WTC11 (cell line): ENCODE measurements around the gene TTYH1. TPM values are rescaled to one million over a fixed set of nuclear protein-coding genes. Genes with fewer than 3 reads are reported as not detected.

ENCODE experiments used
- ATAC-seq: fragments of 200-7000 bp; cut with Tn5 transposase; 2 replicates; pipeline ENCODE4 v1.10.0; 2021; ENCODE audit warnings: mild to moderate bottlenecking, moderate library complexity
- CTCF ChIA-PET: fragments of 300-600 bp; sonication (Branson Sonifier 250); formaldehyde crosslinking; loops from one replicate; lab custom pipeline; 2021; ENCODE audit warnings: antibody characterized with exemption; lab: Charles Lee
- POLR2A ChIA-PET: fragments of 350-600 bp; sonication (Branson Sonifier 250); formaldehyde crosslinking; loops from one replicate; lab custom pipeline; 2021; ENCODE audit warnings: antibody characterized with exemption; lab: Charles Lee
- DNase-seq: peaks from one replicate; pipeline ENCODE4 v3.0.0; 2021; ENCODE audit warnings: low spot score
- H3K27ac Mint-ChIP-seq: 2 replicates; pipeline ENCODE4 v1.8.0; 2021; ENCODE audit warnings: mixed read lengths
- H3K27me3 Mint-ChIP-seq: 2 replicates; pipeline ENCODE4 v1.8.0; 2021; ENCODE audit warnings: low read depth, mild to moderate bottlenecking, moderate library complexity, mixed read lengths
- H3K36me3 Mint-ChIP-seq: 2 replicates; pipeline ENCODE4 v1.8.0; 2021; ENCODE audit warnings: mixed read lengths
- H3K4me1 Mint-ChIP-seq: 2 replicates; pipeline ENCODE4 v1.8.0; 2022; ENCODE audit warnings: mixed read lengths
- H3K4me3 Mint-ChIP-seq: 2 replicates; pipeline ENCODE4 v1.8.0; 2021; ENCODE audit warnings: mild to moderate bottlenecking, moderate library complexity, mixed read lengths
- H3K9me3 Mint-ChIP-seq: 2 replicates; pipeline ENCODE4 v1.8.0; 2021; ENCODE audit warnings: mixed read lengths
- ESRRA ChIP-seq: sonication (generic); formaldehyde crosslinking; IDR thresholded peaks from 2 replicates; pipeline ENCODE4 v1.8.1; 2022; ENCODE audit warnings: mild to moderate bottlenecking, missing genetic modification reagents, borderline replicate concordance
- FOXP1 ChIP-seq: sonication (generic); formaldehyde crosslinking; IDR thresholded peaks from 2 replicates; pipeline ENCODE4 v1.8.0; 2022; ENCODE audit warnings: missing genetic modification reagents, mild to moderate bottlenecking, moderate library complexity, borderline replicate concordance
- GTF2I ChIP-seq: fragments of 250-450 bp; sonication (Bioruptor Pico); conservative IDR thresholded peaks from 2 replicates; pipeline ENCODE4 v1.4.0; 2021; ENCODE audit warnings: mild to moderate bottlenecking
- NR1H2 ChIP-seq: sonication (generic); formaldehyde crosslinking; IDR thresholded peaks from 2 replicates; pipeline ENCODE4 v1.9.0; 2021; ENCODE audit warnings: mild to moderate bottlenecking, moderate library complexity, missing genetic modification reagents
- OVOL2 ChIP-seq: fragments of 250-450 bp; sonication (Bioruptor Pico); IDR thresholded peaks from 2 replicates; pipeline ENCODE4 v1.9.0; 2021; ENCODE audit warnings: mild to moderate bottlenecking, borderline replicate concordance
- ZNF671 ChIP-seq: fragments of 250-450 bp; sonication (Bioruptor Pico); IDR thresholded peaks from 2 replicates; pipeline ENCODE4 v1.8.0; 2021; ENCODE audit warnings: mild to moderate bottlenecking
- total RNA-seq: library from RNA; stranded (reverse); gene quantifications from 3 replicates; pipeline ENCODE4 v1.2.3, GENCODE V29; 2021
- TF ChIP-seq, protein P1 (sequence below): sonication (generic); formaldehyde crosslinking; IDR thresholded peaks from 2 replicates; pipeline ENCODE4 v1.8.0; 2022; ENCODE audit warnings: missing genetic modification reagents
- TF ChIP-seq, protein P2 (sequence below): fragments of 200-600 bp; IDR thresholded peaks from 2 replicates; pipeline ENCODE4 v1.8.0; 2022; ENCODE audit warnings: antibody characterized with exemption
- TF ChIP-seq, protein P3 (sequence below): sonication (generic); formaldehyde crosslinking; IDR thresholded peaks from 2 replicates; pipeline ENCODE4 v1.8.1; 2022; ENCODE audit warnings: missing genetic modification reagents, borderline replicate concordance
- TF ChIP-seq, protein P4 (sequence below): fragments of 250-450 bp; sonication (Bioruptor Pico); IDR thresholded peaks from 2 replicates; pipeline ENCODE4 v1.9.0; 2021; ENCODE audit warnings: moderate library complexity, mild to moderate bottlenecking, inconsistent platforms, borderline replicate concordance
- TF ChIP-seq, protein P5 (sequence below): sonication (generic); formaldehyde crosslinking; IDR thresholded peaks from 2 replicates; pipeline ENCODE4 v1.8.0; 2023; ENCODE audit warnings: missing genetic modification reagents
- TF ChIP-seq, protein P6 (sequence below): sonication (generic); formaldehyde crosslinking; conservative IDR thresholded peaks from 2 replicates; pipeline ENCODE4 v1.8.1; 2023; ENCODE audit warnings: mild to moderate bottlenecking, low read depth, missing genetic modification reagents, moderate library complexity
- TF ChIP-seq, protein P7 (sequence below): sonication (generic); formaldehyde crosslinking; IDR thresholded peaks from 2 replicates; pipeline ENCODE4 v1.8.1; 2023; ENCODE audit warnings: mild to moderate bottlenecking, moderate library complexity, missing genetic modification reagents
- TF ChIP-seq, protein P8 (sequence below): sonication (generic); formaldehyde crosslinking; IDR thresholded peaks from 2 replicates; pipeline ENCODE4 v1.8.1; 2023; ENCODE audit warnings: mild to moderate bottlenecking, missing genetic modification reagents, moderate library complexity

The TTYH1 gene
- total RNA-seq, 1 experiment from 2014 or later, result 37.1 TPM

DNA sequence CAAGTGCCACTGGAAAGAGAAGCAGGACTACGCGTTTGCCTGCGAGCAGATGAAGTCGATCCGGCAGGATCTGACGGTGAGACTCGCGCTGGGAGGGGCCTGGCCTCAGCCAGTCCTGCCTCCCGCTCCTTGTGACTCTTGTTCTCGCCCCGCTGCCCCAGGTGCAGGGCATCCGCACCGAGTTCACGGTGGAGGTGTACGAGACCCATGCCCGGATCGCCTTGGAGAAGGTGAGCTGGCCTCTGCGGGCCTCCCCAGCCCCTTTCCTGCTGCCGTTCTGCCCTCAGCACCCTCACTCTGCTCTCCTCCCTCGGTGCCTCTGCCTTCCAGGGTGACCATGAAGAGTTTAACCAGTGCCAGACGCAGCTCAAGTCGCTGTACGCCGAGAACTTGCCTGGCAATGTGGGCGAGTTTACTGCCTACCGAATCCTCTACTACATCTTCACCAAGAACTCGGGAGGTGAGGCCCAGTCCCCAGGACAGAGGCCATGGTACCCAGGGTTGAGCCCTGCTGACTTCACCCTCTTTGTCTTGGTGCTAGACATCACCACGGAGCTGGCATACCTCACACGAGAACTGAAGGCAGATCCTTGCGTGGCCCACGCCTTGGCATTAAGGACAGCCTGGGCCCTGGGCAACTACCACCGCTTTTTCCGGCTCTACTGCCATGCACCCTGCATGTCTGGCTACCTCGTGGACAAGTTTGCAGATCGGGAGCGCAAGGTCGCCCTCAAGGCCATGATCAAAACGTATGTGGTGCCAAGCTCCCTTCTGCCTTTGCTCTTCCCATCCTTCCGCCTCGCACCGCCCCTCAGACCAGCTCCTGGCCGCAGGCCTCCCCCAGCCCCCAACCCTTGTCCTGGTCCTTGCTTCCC, 42.7 kb downstream of the TTYH1 start:
- DNase-seq, result no peak
- Mint-ChIP-seq H3K27me3 (no peaks in the 10 kb centered on the region), H3K4me1 (peaks cover 7% of the 10 kb centered on the region), H3K9me3 (no peaks in the 10 kb centered on the region), H3K36me3 (peaks cover 61% of the 10 kb centered on the region), H3K27ac (no peak overlapping the region), H3K4me3 (no peak overlapping the region)
- ATAC-seq, result no peak
- CTCF ChIA-PET, result interaction anchor here (0.6 kb wide), 1 partner anchor 1816 kb away, joined by 5 read pairs; no protein-coding TSS in a partner anchor
- POLR2A ChIA-PET, result no interaction called here
- TF ChIP-seq, protein P1, sequence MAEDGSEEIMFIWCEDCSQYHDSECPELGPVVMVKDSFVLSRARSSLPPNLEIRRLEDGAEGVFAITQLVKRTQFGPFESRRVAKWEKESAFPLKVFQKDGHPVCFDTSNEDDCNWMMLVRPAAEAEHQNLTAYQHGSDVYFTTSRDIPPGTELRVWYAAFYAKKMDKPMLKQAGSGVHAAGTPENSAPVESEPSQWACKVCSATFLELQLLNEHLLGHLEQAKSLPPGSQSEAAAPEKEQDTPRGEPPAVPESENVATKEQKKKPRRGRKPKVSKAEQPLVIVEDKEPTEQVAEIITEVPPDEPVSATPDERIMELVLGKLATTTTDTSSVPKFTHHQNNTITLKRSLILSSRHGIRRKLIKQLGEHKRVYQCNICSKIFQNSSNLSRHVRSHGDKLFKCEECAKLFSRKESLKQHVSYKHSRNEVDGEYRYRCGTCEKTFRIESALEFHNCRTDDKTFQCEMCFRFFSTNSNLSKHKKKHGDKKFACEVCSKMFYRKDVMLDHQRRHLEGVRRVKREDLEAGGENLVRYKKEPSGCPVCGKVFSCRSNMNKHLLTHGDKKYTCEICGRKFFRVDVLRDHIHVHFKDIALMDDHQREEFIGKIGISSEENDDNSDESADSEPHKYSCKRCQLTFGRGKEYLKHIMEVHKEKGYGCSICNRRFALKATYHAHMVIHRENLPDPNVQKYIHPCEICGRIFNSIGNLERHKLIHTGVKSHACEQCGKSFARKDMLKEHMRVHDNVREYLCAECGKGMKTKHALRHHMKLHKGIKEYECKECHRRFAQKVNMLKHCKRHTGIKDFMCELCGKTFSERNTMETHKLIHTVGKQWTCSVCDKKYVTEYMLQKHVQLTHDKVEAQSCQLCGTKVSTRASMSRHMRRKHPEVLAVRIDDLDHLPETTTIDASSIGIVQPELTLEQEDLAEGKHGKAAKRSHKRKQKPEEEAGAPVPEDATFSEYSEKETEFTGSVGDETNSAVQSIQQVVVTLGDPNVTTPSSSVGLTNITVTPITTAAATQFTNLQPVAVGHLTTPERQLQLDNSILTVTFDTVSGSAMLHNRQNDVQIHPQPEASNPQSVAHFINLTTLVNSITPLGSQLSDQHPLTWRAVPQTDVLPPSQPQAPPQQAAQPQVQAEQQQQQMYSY (CRISPR knock-in tag), result no peak
- TF ChIP-seq, protein P2, sequence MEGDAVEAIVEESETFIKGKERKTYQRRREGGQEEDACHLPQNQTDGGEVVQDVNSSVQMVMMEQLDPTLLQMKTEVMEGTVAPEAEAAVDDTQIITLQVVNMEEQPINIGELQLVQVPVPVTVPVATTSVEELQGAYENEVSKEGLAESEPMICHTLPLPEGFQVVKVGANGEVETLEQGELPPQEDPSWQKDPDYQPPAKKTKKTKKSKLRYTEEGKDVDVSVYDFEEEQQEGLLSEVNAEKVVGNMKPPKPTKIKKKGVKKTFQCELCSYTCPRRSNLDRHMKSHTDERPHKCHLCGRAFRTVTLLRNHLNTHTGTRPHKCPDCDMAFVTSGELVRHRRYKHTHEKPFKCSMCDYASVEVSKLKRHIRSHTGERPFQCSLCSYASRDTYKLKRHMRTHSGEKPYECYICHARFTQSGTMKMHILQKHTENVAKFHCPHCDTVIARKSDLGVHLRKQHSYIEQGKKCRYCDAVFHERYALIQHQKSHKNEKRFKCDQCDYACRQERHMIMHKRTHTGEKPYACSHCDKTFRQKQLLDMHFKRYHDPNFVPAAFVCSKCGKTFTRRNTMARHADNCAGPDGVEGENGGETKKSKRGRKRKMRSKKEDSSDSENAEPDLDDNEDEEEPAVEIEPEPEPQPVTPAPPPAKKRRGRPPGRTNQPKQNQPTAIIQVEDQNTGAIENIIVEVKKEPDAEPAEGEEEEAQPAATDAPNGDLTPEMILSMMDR, result no peak
- TF ChIP-seq, all 79 proteins: peak for 0

DNA sequence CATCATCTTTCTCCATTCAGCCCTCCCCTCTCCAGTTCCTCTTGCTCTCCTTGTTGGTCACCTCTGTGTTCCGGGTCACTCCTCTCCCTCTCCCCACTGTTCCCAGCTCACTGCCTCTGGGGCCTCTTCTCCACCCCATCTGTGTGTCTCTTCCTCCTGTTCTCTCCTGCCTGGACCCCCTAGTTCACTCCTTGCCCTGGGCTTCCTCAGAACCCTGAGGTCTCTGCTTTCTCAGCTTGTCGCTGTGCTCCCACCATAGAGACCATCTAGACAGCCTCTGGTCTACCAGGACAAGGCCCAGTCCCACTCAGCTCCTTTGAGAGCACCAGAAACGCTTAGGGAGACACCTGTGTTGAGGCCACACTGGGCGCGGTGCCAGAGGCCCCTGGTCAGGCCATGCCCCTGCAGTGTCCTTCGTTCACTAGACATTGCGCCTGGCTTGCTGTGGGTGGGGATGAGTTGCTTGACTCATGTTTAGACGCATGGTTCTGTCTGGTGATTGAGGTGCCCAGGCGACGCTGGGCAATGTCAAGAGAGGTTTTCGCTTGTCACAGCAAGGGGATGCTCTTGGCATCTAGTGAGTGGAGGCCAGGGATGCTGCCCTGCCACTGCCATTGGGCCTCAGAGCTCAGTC, 43.5 kb downstream of the TTYH1 start:
- no peak for DNase-seq
- ChIA-PET CTCF (interaction anchor here (0.6 kb wide), 1 partner anchor 1817 kb away, joined by 5 read pairs; no protein-coding TSS in a partner anchor), POLR2A (no interaction called here)
- peaks cover 53% of the 10 kb centered on the region for H3K36me3 Mint-ChIP-seq
- peak overlapping the region; percentile 83 for H3K27ac Mint-ChIP-seq
- no peaks in the 10 kb centered on the region for H3K27me3 Mint-ChIP-seq
- no peaks in the 10 kb centered on the region for H3K9me3 Mint-ChIP-seq
- H3K4me3 Mint-ChIP-seq, result no peak overlapping the region
- peaks cover 7% of the 10 kb centered on the region for H3K4me1 Mint-ChIP-seq
- no peak for ATAC-seq
- TF ChIP-seq, protein P2, result no peak
- TF ChIP-seq, protein P3, sequence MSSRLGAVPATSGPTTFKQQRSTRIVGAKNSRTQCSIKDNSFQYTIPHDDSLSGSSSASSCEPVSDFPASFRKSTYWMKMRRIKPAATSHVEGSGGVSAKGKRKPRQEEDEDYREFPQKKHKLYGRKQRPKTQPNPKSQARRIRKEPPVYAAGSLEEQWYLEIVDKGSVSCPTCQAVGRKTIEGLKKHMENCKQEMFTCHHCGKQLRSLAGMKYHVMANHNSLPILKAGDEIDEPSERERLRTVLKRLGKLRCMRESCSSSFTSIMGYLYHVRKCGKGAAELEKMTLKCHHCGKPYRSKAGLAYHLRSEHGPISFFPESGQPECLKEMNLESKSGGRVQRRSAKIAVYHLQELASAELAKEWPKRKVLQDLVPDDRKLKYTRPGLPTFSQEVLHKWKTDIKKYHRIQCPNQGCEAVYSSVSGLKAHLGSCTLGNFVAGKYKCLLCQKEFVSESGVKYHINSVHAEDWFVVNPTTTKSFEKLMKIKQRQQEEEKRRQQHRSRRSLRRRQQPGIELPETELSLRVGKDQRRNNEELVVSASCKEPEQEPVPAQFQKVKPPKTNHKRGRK (CRISPR knock-in tag), result no peak
- no peak for TF ChIP-seq OVOL2 (CRISPR knock-in tag)
- no peak for TF ChIP-seq ESRRA (CRISPR knock-in tag)
- TF ChIP-seq, protein P4, sequence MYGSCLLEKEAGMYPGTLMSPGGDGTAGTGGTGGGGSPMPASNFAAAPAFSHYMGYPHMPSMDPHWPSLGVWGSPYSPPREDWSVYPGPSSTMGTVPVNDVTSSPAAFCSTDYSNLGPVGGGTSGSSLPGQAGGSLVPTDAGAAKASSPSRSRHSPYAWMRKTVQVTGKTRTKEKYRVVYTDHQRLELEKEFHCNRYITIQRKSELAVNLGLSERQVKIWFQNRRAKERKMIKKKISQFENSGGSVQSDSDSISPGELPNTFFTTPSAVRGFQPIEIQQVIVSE (CRISPR knock-in tag), result no peak
- no peak for TF ChIP-seq FOXP1 (CRISPR knock-in tag)
- TF ChIP-seq, protein P5, sequence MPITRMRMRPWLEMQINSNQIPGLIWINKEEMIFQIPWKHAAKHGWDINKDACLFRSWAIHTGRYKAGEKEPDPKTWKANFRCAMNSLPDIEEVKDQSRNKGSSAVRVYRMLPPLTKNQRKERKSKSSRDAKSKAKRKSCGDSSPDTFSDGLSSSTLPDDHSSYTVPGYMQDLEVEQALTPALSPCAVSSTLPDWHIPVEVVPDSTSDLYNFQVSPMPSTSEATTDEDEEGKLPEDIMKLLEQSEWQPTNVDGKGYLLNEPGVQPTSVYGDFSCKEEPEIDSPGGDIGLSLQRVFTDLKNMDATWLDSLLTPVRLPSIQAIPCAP (CRISPR knock-in tag), result no peak
- no peak for TF ChIP-seq NR1H2
- TF ChIP-seq, protein P6, sequence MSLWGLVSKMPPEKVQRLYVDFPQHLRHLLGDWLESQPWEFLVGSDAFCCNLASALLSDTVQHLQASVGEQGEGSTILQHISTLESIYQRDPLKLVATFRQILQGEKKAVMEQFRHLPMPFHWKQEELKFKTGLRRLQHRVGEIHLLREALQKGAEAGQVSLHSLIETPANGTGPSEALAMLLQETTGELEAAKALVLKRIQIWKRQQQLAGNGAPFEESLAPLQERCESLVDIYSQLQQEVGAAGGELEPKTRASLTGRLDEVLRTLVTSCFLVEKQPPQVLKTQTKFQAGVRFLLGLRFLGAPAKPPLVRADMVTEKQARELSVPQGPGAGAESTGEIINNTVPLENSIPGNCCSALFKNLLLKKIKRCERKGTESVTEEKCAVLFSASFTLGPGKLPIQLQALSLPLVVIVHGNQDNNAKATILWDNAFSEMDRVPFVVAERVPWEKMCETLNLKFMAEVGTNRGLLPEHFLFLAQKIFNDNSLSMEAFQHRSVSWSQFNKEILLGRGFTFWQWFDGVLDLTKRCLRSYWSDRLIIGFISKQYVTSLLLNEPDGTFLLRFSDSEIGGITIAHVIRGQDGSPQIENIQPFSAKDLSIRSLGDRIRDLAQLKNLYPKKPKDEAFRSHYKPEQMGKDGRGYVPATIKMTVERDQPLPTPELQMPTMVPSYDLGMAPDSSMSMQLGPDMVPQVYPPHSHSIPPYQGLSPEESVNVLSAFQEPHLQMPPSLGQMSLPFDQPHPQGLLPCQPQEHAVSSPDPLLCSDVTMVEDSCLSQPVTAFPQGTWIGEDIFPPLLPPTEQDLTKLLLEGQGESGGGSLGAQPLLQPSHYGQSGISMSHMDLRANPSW (CRISPR knock-in tag), result no peak
- no peak for TF ChIP-seq ZNF671 (CRISPR knock-in tag)
- no peak for TF ChIP-seq GTF2I (CRISPR knock-in tag)
- TF ChIP-seq, protein P7, sequence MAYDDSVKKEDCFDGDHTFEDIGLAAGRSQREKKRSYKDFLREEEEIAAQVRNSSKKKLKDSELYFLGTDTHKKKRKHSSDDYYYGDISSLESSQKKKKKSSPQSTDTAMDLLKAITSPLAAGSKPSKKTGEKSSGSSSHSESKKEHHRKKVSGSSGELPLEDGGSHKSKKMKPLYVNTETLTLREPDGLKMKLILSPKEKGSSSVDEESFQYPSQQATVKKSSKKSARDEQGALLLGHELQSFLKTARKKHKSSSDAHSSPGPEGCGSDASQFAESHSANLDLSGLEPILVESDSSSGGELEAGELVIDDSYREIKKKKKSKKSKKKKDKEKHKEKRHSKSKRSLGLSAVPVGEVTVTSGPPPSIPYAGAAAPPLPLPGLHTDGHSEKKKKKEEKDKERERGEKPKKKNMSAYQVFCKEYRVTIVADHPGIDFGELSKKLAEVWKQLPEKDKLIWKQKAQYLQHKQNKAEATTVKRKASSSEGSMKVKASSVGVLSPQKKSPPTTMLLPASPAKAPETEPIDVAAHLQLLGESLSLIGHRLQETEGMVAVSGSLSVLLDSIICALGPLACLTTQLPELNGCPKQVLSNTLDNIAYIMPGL, result no peak
- TF ChIP-seq, protein P8, sequence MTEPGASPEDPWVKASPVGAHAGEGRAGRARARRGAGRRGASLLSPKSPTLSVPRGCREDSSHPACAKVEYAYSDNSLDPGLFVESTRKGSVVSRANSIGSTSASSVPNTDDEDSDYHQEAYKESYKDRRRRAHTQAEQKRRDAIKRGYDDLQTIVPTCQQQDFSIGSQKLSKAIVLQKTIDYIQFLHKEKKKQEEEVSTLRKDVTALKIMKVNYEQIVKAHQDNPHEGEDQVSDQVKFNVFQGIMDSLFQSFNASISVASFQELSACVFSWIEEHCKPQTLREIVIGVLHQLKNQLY (CRISPR knock-in tag), result no peak
